CD4-positive, alpha-beta T cell treated with Interleukin-15 for 1 hour (primary cell): ENCODE data around the gene HK1.

Experiments used
- DNase-seq: peaks from one replicate; pipeline ENCODE4 v3.0.0-alpha.2; 2020

Gene HK1

GRCh38 chr10:69379800-69380199, 101.5 kb downstream of the HK1 start:
- DNase-seq, result no peak

- no peak for DNase-seq
Observed at GRCh38 chr10:69382382-69383117, 104.3 kb downstream of the HK1 start.

GRCh38 chr10:69383558-69383957, 105.3 kb downstream of the HK1 start:
- DNase-seq, result no peak

- DNase-seq, result no peak
Observed at GRCh38 chr10:69384320-69384719, 106.0 kb downstream of the HK1 start.

- no peak for DNase-seq
Observed at GRCh38 chr10:69385454-69386350, 107.4 kb downstream of the HK1 start.

GRCh38 chr10:69387500-69387899, 109.2 kb downstream of the HK1 start:
- no peak for DNase-seq

GRCh38 chr10:69388488-69388887, 110.2 kb downstream of the HK1 start:
- DNase-seq, result no peak

- no peak for DNase-seq
Observed at GRCh38 chr10:69389827-69390490, 111.7 kb downstream of the HK1 start.

GRCh38 chr10:69391158-69391557, 112.9 kb downstream of the HK1 start:
- no peak for DNase-seq

GRCh38 chr10:69392481-69393000, 114.2 kb downstream of the HK1 start:
- peak; percentile 81 for DNase-seq

- no peak for DNase-seq
Observed at GRCh38 chr10:69394020-69394419, 115.7 kb downstream of the HK1 start.

GRCh38 chr10:69397972-69398371, 119.7 kb downstream of the HK1 start:
- no peak for DNase-seq

- no peak for DNase-seq
Observed at GRCh38 chr10:69398466-69398865, 120.2 kb downstream of the HK1 start.

- DNase-seq, result no peak
Observed at GRCh38 chr10:69400936-69401335, 122.6 kb downstream of the HK1 start.

- no peak for DNase-seq
Observed at GRCh38 chr10:69401416-69401815, 123.1 kb downstream of the HK1 start.

- no peak for DNase-seq
Observed at GRCh38 chr10:69402386-69402785, 124.1 kb downstream of the HK1 start.

GRCh38 chr10:69403066-69403465, 124.8 kb downstream of the HK1 start:
- DNase-seq, result no peak

GRCh38 chr10:69403519-69403918, 125.2 kb downstream of the HK1 start:
- DNase-seq, result no peak

- no peak for DNase-seq
Observed at GRCh38 chr10:69404786-69405185, 126.5 kb downstream of the HK1 start.

- DNase-seq, result no peak
Observed at GRCh38 chr10:69405221-69405620, 126.9 kb downstream of the HK1 start.

- DNase-seq, result no peak
Observed at GRCh38 chr10:69406302-69406811, 128.1 kb downstream of the HK1 start.

GRCh38 chr10:69406816-69407580, 128.7 kb downstream of the HK1 start:
- no peak for DNase-seq
